Astrocyte of the hippocampus (primary cell): ENCODE data around the gene POT1.

Source experiments
- DNase-seq: peaks from one replicate; pipeline ENCODE4 v3.0.0; 2011; ENCODE audit warnings: low read depth, low spot score

Gene POT1

GRCh38 chr7:124773339-124773738, 156.3 kb downstream of the POT1 start:
- no peak for DNase-seq
